ENCODE measurements around the gene PARD3. TPM values are rescaled to one million over a fixed set of nuclear protein-coding genes. Genes with fewer than 3 reads are reported as not detected.
A peak's percentile ranks its signal among the peaks of the same experiment; 100 is the strongest.

PARD3 gene
- total RNA-seq, 1 donor from 2014 or later, result 58.7 TPM

- no peak overlapping the region for H3K27ac ChIP-seq
- H3K36me3 ChIP-seq, result no peaks in the 10 kb centered on the region
- peaks cover 7% of the 10 kb centered on the region for H3K4me1 ChIP-seq
- H3K9me3 Mint-ChIP-seq, result no peaks in the 10 kb centered on the region
- no peaks in the 10 kb centered on the region for H3K9me3 ChIP-seq (ENCODE audit: low read depth)
- H3K4me3 Mint-ChIP-seq, result no peak overlapping the region
- TF ChIP-seq EZH2 (IDR thresholded peaks at IDR 0.05), result no peak
- no peak for TF ChIP-seq EZH2phosphoT487 (IDR thresholded peaks at IDR 0.05)
- TF ChIP-seq, protein P1, sequence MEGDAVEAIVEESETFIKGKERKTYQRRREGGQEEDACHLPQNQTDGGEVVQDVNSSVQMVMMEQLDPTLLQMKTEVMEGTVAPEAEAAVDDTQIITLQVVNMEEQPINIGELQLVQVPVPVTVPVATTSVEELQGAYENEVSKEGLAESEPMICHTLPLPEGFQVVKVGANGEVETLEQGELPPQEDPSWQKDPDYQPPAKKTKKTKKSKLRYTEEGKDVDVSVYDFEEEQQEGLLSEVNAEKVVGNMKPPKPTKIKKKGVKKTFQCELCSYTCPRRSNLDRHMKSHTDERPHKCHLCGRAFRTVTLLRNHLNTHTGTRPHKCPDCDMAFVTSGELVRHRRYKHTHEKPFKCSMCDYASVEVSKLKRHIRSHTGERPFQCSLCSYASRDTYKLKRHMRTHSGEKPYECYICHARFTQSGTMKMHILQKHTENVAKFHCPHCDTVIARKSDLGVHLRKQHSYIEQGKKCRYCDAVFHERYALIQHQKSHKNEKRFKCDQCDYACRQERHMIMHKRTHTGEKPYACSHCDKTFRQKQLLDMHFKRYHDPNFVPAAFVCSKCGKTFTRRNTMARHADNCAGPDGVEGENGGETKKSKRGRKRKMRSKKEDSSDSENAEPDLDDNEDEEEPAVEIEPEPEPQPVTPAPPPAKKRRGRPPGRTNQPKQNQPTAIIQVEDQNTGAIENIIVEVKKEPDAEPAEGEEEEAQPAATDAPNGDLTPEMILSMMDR (IDR thresholded peaks at IDR 0.05), result no peak
- no peaks in the 10 kb centered on the region for H3K36me3 Mint-ChIP-seq
- peak overlapping the region; percentile 28 for H3K4me2 ChIP-seq
- H4K20me1 ChIP-seq (ENCODE audit: low read depth), result peaks cover 24% of the 10 kb centered on the region
- no peak overlapping the region for H3K9ac ChIP-seq
- peaks cover 22% of the 10 kb centered on the region for H3K4me1 Mint-ChIP-seq
- DNase-seq (ENCODE audit: low spot score), result peak; percentile 58
- no peaks in the 10 kb centered on the region for H3K27me3 Mint-ChIP-seq (ENCODE audit: insufficient read depth, low read depth)
- H3K79me2 ChIP-seq (ENCODE audit: low read depth), result no peaks in the 10 kb centered on the region
- H3K27ac Mint-ChIP-seq, result no peak overlapping the region
- H3K27me3 ChIP-seq, result no peaks in the 10 kb centered on the region
- H3F3A ChIP-seq (ENCODE audit: low read depth), result no peaks in the 10 kb centered on the region
- no peak overlapping the region for H2AFZ ChIP-seq (replicated peaks)
- no peak overlapping the region for H3K4me3 ChIP-seq
These were observed 401.9 kb downstream of the PARD3 start for GRCh38 chr10:34413214-34413613.

DNA sequence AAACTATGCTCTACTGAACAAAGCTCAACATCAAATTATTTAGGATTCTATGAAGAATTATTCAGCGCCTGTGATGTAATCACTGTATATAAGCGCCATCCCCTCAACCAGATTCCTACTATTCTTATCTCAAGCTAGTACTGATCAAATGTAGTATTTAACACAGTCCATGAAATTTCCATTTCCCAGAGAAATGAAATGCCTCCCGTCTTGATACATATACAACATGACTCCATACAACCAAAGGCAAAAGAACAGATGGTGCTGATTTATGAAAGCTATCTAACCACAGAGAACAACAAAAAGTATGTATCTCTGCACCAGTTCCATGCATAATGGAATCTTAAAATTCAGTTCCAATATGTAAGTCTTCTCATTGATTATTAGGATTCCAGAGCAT lies 406.1 kb downstream of the PARD3 start:
- Histone ChIP-seq H3F3A (ENCODE audit: low read depth) (no peaks in the 10 kb centered on the region), H3K4me2 (no peak overlapping the region), H3K4me3 (no peak overlapping the region), H3K27ac (no peak overlapping the region), H3K36me3 (no peaks in the 10 kb centered on the region), H4K20me1 (ENCODE audit: low read depth) (peaks cover 17% of the 10 kb centered on the region), H3K4me1 (peaks cover 7% of the 10 kb centered on the region), H3K79me2 (ENCODE audit: low read depth) (no peaks in the 10 kb centered on the region), H3K27me3 (no peaks in the 10 kb centered on the region), H3K9me3 (ENCODE audit: low read depth) (no peaks in the 10 kb centered on the region), H2AFZ (replicated peaks) (no peak overlapping the region), H3K9ac (no peak overlapping the region)
- Mint-ChIP-seq H3K27me3 (ENCODE audit: insufficient read depth, low read depth) (no peaks in the 10 kb centered on the region), H3K36me3 (no peaks in the 10 kb centered on the region), H3K4me3 (no peak overlapping the region), H3K4me1 (peaks cover 39% of the 10 kb centered on the region), H3K9me3 (no peaks in the 10 kb centered on the region), H3K27ac (no peak overlapping the region)
- no peak for DNase-seq (ENCODE audit: low spot score)
- TF ChIP-seq, protein P1 (IDR thresholded peaks at IDR 0.05), result no peak
- TF ChIP-seq EZH2 (IDR thresholded peaks at IDR 0.05) (no peak), EZH2phosphoT487 (IDR thresholded peaks at IDR 0.05) (no peak)

DNA sequence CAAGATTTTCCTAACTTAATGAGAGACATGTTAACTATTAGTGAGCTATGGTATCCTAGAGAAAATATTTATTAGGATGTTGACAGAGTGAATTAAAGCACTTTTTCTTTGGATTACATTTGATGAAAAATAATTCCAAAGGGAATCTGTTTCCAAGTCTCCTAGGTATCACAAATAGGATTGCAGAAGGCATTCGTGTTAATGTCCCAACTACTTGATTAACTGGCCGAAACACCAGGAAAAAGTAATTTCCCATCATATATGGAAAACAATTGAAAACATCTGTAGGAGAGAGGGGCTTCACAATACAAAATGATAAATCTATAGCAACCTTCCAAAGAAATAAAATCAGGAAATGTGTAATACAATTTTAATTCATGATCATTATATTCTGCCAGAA lies 406.7 kb downstream of the PARD3 start:
- Histone ChIP-seq H3F3A (ENCODE audit: low read depth) (no peaks in the 10 kb centered on the region), H3K4me2 (no peak overlapping the region), H4K20me1 (ENCODE audit: low read depth) (peaks cover 12% of the 10 kb centered on the region), H3K27ac (no peak overlapping the region), H3K9ac (no peak overlapping the region), H3K4me1 (peaks cover 3% of the 10 kb centered on the region), H3K79me2 (ENCODE audit: low read depth) (no peaks in the 10 kb centered on the region), H2AFZ (replicated peaks) (no peak overlapping the region), H3K27me3 (no peaks in the 10 kb centered on the region), H3K9me3 (ENCODE audit: low read depth) (no peaks in the 10 kb centered on the region), H3K4me3 (no peak overlapping the region), H3K36me3 (no peaks in the 10 kb centered on the region)
- Mint-ChIP-seq H3K27ac (no peak overlapping the region), H3K27me3 (ENCODE audit: insufficient read depth, low read depth) (no peaks in the 10 kb centered on the region), H3K9me3 (no peaks in the 10 kb centered on the region), H3K4me3 (no peak overlapping the region), H3K4me1 (peaks cover 37% of the 10 kb centered on the region), H3K36me3 (no peaks in the 10 kb centered on the region)
- DNase-seq (ENCODE audit: low spot score), result no peak
- TF ChIP-seq, protein P1 (IDR thresholded peaks at IDR 0.05), result no peak
- TF ChIP-seq EZH2phosphoT487 (IDR thresholded peaks at IDR 0.05), result no peak
- no peak for TF ChIP-seq EZH2 (IDR thresholded peaks at IDR 0.05)

Data from neural progenitor cell (in vitro differentiated cells).